GM21381 (cell line): ENCODE measurements around the gene QSER1.

Experiments
- ATAC-seq: cut with Tn5 transposase; IDR thresholded peaks from one replicate; pipeline ENCODE4 v1.9.1; 2021; ENCODE audit warnings: mild to moderate bottlenecking, moderate library complexity; ENCODE audit not compliant: unreplicated experiment

The QSER1 gene

GRCh38 chr11:32888805-32889204 is 3.8 kb upstream of the QSER1 start:
- ATAC-seq = no peak

GRCh38 chr11:32890843-32891656 is 1.6 kb upstream of the QSER1 start:
- no peak for ATAC-seq

- ATAC-seq = no peak
These were observed 805 bp upstream of the QSER1 start for GRCh38 chr11:32891657-32892354.

GRCh38 chr11:32893093-32893342 is 407 bp downstream of the QSER1 start:
- ATAC-seq = no peak

- ATAC-seq = peak; percentile 32
These were observed 935 bp downstream of the QSER1 start for GRCh38 chr11:32893343-32894148.

- no peak for ATAC-seq
These were observed 1.7 kb downstream of the QSER1 start for GRCh38 chr11:32894149-32894827.

- no peak for ATAC-seq
These were observed 2.3 kb downstream of the QSER1 start for GRCh38 chr11:32894921-32895320.

GRCh38 chr11:32895471-32895870 is 2.9 kb downstream of the QSER1 start:
- ATAC-seq = no peak

- no peak for ATAC-seq
These were observed 4.5 kb downstream of the QSER1 start for GRCh38 chr11:32897103-32897502.

GRCh38 chr11:32899438-32899837 is 6.8 kb downstream of the QSER1 start:
- peak; percentile 72 for ATAC-seq

GRCh38 chr11:32902089-32902665 is 9.6 kb downstream of the QSER1 start:
- no peak for ATAC-seq

- no peak for ATAC-seq
These were observed 12.5 kb downstream of the QSER1 start for GRCh38 chr11:32905028-32905667.

GRCh38 chr11:32908619-32909018 is 16.0 kb downstream of the QSER1 start:
- ATAC-seq = no peak

GRCh38 chr11:32911413-32911812 is 18.8 kb downstream of the QSER1 start:
- no peak for ATAC-seq

GRCh38 chr11:32913445-32913844 is 20.8 kb downstream of the QSER1 start:
- ATAC-seq = no peak

GRCh38 chr11:32916361-32916760 is 23.8 kb downstream of the QSER1 start:
- no peak for ATAC-seq

GRCh38 chr11:32916994-32917393 is 24.4 kb downstream of the QSER1 start:
- ATAC-seq = no peak

- ATAC-seq = no peak
These were observed 25.8 kb downstream of the QSER1 start for GRCh38 chr11:32918427-32918826.

- ATAC-seq = no peak
These were observed 26.7 kb downstream of the QSER1 start for GRCh38 chr11:32919338-32919737.

- ATAC-seq = no peak
These were observed 28.0 kb downstream of the QSER1 start for GRCh38 chr11:32920570-32920969.
